ENCODE data around the gene NEDD9. TPM values are rescaled to one million over a fixed set of nuclear protein-coding genes. Genes with fewer than 3 reads are reported as not detected.

NEDD9 gene, protein sequence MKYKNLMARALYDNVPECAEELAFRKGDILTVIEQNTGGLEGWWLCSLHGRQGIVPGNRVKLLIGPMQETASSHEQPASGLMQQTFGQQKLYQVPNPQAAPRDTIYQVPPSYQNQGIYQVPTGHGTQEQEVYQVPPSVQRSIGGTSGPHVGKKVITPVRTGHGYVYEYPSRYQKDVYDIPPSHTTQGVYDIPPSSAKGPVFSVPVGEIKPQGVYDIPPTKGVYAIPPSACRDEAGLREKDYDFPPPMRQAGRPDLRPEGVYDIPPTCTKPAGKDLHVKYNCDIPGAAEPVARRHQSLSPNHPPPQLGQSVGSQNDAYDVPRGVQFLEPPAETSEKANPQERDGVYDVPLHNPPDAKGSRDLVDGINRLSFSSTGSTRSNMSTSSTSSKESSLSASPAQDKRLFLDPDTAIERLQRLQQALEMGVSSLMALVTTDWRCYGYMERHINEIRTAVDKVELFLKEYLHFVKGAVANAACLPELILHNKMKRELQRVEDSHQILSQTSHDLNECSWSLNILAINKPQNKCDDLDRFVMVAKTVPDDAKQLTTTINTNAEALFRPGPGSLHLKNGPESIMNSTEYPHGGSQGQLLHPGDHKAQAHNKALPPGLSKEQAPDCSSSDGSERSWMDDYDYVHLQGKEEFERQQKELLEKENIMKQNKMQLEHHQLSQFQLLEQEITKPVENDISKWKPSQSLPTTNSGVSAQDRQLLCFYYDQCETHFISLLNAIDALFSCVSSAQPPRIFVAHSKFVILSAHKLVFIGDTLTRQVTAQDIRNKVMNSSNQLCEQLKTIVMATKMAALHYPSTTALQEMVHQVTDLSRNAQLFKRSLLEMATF
- total RNA-seq = 10 to 100 TPM; 60.1 to 64.8 TPM

DNA sequence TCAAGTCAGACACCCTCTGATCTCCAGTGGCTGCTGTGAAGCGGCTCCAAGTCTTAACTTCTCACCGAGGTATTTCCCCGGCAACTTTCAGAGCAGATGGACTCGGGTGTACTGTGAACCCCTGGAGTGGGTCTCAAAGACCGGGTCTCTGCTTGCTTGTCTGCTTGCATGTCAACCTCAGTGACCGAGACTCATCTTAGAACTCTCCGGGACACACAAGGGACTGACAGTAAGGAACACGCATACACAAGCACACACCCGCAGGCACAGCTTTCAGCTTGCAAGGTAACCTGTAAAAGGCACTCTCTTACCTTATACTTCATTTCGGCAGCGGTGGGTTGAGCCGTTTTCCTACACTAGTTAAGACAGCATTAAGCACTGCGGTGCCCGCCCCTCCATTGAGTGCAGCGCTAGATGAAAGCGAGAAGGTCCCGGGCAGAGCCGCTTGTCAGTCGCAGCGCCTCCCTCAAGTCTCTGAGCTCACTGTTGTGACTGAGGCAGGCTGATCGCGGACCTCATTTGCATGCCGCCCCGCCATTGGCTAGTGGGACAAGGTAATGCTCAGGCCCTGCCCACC, at the start of gene NEDD9:
TSS of gene NEDD9 (minus strand) at position 476 of the 577 bp plus-strand sequence. CDS start at position 323, 153 bp downstream.
- Mint-ChIP-seq H3K27ac (peak within 1 kb of the TSS; percentile 99), H3K36me3 (ENCODE audit: low read depth) (peaks cover 35% of the 10 kb centered on the region), H3K9me3 (no peaks in the 10 kb centered on the region), H3K27me3 (no peaks in the 10 kb centered on the region), H3K4me1 (peaks cover 70% of the 10 kb centered on the region), H3K4me3 (peak within 1 kb of the TSS; percentile 86)
- CTCF ChIA-PET = interaction anchor here (0.9 to 2.9 kb wide), 11 partner anchors 9 to 264 kb away, joined by 3 to 18 read pairs (median 4); partner anchors contain the start of gene SMIM13
- DNase-seq = peak; percentile 97
- POLR2A ChIA-PET = interaction anchor here (0.6 to 7.8 kb wide), 34 partner anchors 10 to 263 kb away, joined by 3 to 138 read pairs (median 5); no protein-coding TSS in a partner anchor

DNA sequence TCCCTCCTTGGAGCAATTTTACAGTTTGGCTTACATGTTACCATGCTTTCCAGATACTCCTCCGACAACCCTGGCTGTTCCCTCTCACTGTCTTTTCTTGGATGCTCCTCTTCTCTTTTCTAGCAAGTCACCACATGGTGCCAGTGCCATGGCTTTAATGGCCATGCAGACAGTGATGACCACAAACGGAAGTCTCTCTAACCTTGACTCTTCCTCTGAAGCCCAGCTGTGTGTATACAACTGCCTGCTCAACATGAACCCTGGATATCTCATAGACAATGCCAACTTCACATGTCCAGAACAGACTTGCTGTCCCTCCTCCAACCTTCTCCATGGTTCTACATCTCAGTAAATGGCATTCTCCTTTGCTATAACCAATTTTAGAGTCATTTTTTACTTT, 49.8 kb upstream of the NEDD9 start:
- no peaks in the 10 kb centered on the region for H3K27me3 Mint-ChIP-seq

DNA sequence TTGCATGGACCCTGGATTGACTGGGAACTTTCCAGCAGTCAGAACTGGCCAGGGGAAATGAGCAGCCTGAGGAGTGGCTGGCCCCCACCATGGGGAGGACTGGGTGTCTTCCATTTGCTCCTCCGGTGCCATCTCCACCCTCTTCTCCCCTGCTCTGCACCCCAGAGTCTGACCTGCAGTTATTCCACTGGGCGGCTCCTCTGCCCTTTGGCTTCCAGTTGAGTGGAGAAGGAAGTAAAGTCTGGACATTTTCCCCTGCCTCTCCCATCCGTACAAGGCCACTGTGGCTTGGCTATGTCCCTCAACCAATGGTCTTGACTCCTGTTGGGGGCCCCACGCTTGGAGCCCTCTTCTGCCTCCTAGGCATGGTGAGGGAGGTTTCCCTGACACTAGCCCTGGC, 47.9 kb upstream of the NEDD9 start:
- POLR2A ChIA-PET = no interaction called here
- Mint-ChIP-seq H3K36me3 (ENCODE audit: low read depth) (peaks cover 28% of the 10 kb centered on the region), H3K4me3 (no peak overlapping the region), H3K27me3 (no peaks in the 10 kb centered on the region), H3K9me3 (no peaks in the 10 kb centered on the region), H3K27ac (no peak overlapping the region), H3K4me1 (peaks cover 43% of the 10 kb centered on the region)
- DNase-seq = no peak
- CTCF ChIA-PET = no interaction called here

More for the DNA sequence above, 49.8 kb upstream of the NEDD9 start:
- Mint-ChIP-seq H3K27ac (no peak overlapping the region), H3K4me1 (peaks cover 27% of the 10 kb centered on the region), H3K9me3 (peaks cover 3% of the 10 kb centered on the region), H3K4me3 (no peak overlapping the region), H3K36me3 (ENCODE audit: low read depth) (peaks cover 31% of the 10 kb centered on the region)
- ChIA-PET POLR2A (no interaction called here), CTCF (no interaction called here)
- no peak for DNase-seq

DNA sequence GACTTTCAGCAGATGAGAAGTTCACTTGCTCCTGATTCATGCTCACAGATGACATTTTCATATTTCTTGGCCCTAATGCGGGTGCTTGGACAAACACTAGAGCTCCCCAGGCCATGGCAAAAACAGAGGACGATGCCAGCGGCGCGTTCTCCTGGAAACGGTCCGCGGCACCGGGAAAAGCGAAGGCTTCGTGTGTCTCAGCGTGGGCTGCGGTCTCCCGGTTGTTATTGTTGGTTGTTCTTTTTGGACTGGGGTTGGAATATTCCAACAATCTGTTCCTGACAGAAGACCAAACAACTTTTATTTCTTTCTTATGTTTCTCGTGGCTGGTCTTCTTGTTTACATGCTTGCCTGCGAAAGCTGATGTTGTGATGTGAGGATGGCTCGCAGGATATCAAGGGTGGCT, 46.8 kb upstream of the NEDD9 start:
- no peak for DNase-seq
- Mint-ChIP-seq H3K4me3 (no peak overlapping the region), H3K27ac (no peak overlapping the region), H3K9me3 (no peaks in the 10 kb centered on the region), H3K4me1 (peaks cover 43% of the 10 kb centered on the region), H3K36me3 (ENCODE audit: low read depth) (peaks cover 33% of the 10 kb centered on the region), H3K27me3 (no peaks in the 10 kb centered on the region)
- ChIA-PET CTCF (interaction anchor here (1.0 to 1.4 kb wide), 2 partner anchors 39 to 134 kb away, joined by 3 to 5 read pairs; no protein-coding TSS in a partner anchor), POLR2A (interaction anchor here (2.0 to 2.4 kb wide), 2 partner anchors 21 to 48 kb away, joined by 8 to 13 read pairs; no protein-coding TSS in a partner anchor)

DNA sequence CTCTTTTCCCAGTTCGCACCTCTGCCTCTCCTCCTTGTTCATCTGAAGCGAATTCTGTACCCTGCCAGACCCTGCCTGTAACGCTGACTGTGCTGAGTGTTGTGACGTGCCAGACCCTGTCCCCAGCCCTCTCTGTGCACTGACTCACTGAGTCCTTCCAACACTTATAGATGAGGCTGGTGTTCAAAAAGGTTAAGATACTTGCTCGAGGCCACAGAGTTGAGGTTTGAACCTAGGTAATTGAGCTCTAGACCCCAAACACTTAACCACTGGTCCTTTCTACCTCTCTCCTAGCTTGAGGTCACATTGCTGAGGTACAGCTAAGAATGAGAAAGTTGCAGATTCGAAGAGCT, 45.7 kb upstream of the NEDD9 start:
- Mint-ChIP-seq H3K4me3 (peak overlapping the region; percentile 12), H3K27ac (peak overlapping the region; percentile 75), H3K9me3 (no peaks in the 10 kb centered on the region), H3K36me3 (ENCODE audit: low read depth) (peaks cover 44% of the 10 kb centered on the region), H3K4me1 (peaks cover 43% of the 10 kb centered on the region), H3K27me3 (no peaks in the 10 kb centered on the region)
- CTCF ChIA-PET = interaction anchor here (1.0 to 1.4 kb wide), 2 partner anchors 135 to 218 kb away, joined by 3 to 5 read pairs; no protein-coding TSS in a partner anchor
- DNase-seq = peak; percentile 32
- POLR2A ChIA-PET = interaction anchor here (1.0 to 3.0 kb wide), 10 partner anchors 9 to 136 kb away, joined by 3 to 17 read pairs (median 4); partner anchors contain the start of gene NEDD9

DNA sequence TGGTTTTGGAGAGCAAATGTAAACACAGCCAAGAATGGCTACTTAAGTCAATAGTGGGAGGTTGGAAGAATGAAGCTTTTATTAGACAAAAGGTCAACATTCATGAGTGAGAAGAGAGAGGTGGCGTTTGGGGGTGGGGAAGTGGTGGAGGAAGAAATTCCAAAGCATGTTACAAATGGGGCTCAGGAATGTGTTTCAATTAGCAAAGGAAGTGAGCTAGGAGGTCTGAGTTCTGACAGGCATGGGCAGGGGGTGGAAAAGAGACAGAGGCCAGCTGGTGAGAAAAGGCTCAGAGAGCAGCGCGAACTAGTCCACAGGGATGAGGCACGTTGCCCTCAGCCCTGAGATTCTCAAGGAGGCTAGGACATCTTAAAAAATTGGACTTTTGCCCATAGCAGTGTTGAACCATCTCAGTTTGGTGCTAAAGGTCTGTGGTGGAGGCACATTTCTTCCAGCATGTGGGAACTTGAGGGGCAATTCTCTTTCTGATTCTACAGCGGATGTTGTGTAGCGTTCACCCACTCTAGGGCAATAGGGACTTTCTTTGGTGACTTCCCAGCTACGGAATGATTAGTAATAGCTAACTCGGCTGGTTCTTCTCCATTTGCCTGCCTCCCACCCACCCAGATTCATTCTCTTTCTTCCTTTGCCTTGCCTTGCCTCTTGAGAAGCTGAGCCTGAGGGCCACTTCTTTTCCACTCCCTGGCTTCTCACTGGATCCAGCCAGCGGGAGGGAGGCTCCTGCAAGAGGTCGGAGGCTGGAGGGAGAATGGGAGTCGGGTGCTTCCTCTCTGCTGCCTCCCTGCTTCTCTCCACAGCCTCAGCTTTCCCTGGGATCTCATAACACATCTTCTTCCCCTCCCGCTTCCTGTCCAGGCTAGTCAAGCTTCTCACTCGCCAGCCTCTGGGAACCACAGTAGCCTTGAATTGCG, 45.1 kb upstream of the NEDD9 start:
- Mint-ChIP-seq H3K27me3 (no peaks in the 10 kb centered on the region), H3K9me3 (no peaks in the 10 kb centered on the region), H3K27ac (peak overlapping the region; percentile 75), H3K4me1 (peaks cover 43% of the 10 kb centered on the region), H3K4me3 (peak overlapping the region; percentile 12), H3K36me3 (ENCODE audit: low read depth) (peaks cover 48% of the 10 kb centered on the region)
- DNase-seq = no peak
- ChIA-PET CTCF (interaction anchor here (1.0 to 1.4 kb wide), 2 partner anchors 136 to 219 kb away, joined by 3 to 5 read pairs; no protein-coding TSS in a partner anchor), POLR2A (interaction anchor here (0.9 to 3.0 kb wide), 11 partner anchors 10 to 137 kb away, joined by 3 to 17 read pairs (median 4); partner anchors contain the start of gene NEDD9)

DNA sequence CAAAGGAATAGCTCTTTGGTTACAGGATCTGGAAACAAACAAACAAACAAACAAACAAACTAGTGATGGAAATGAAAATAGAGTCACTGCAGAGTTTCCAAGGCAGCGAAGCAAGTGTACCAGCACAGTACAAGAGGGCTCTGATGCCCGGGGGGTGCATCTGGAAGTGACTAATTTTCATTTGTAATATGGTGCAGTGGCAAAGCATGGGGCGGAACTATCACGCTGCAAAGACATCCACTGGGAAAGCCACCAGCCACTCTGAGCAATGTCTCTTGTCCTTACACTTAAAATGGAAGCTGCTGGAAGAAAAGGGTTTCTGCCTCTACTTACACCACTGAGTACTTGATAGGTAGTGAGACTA, 44.4 kb upstream of the NEDD9 start:
- H3K4me3 Mint-ChIP-seq = no peak overlapping the region
- CTCF ChIA-PET = no interaction called here

DNA sequence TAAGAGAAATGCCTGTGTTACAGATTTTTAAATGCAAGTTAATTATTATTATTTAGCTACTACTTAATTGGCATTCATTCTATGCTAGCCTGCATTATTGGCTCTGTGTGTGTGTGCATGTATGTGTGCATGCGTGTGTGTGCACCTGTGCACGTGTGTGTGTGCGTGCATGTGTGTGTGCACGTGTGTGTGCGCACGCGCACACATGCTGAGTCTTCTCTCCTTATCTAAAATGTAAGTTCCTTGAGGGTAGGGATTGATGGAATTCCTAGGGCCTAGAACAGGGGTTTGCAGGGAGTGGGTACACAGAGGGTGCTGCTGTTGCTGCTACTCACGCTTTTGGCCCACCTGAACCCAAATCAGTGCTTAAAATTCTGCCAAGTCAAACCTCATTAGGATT, 43.8 kb upstream of the NEDD9 start:
- H3K4me1 Mint-ChIP-seq = peaks cover 43% of the 10 kb centered on the region
- H3K27me3 Mint-ChIP-seq = no peaks in the 10 kb centered on the region
- H3K36me3 Mint-ChIP-seq (ENCODE audit: low read depth) = peaks cover 56% of the 10 kb centered on the region
- no peaks in the 10 kb centered on the region for H3K9me3 Mint-ChIP-seq
- CTCF ChIA-PET = interaction anchor here (1.1 kb wide), 1 partner anchor 220 kb away, joined by 7 read pairs; no protein-coding TSS in a partner anchor
- H3K27ac Mint-ChIP-seq = no peak overlapping the region
- DNase-seq = no peak
- H3K4me3 Mint-ChIP-seq = no peak overlapping the region
- POLR2A ChIA-PET = interaction anchor here (2.1 to 3.0 kb wide), 3 partner anchors 43 to 105 kb away, joined by 5 to 17 read pairs (median 13); partner anchors contain the start of gene NEDD9

More for the DNA sequence above, 44.4 kb upstream of the NEDD9 start:
- H3K36me3 Mint-ChIP-seq (ENCODE audit: low read depth) = peaks cover 55% of the 10 kb centered on the region
- H3K27ac Mint-ChIP-seq = peak overlapping the region; percentile 75
- no peaks in the 10 kb centered on the region for H3K9me3 Mint-ChIP-seq
- no peak for DNase-seq
- H3K4me1 Mint-ChIP-seq = peaks cover 43% of the 10 kb centered on the region
- no peaks in the 10 kb centered on the region for H3K27me3 Mint-ChIP-seq
- POLR2A ChIA-PET = interaction anchor here (0.9 to 3.0 kb wide), 7 partner anchors 16 to 104 kb away, joined by 3 to 17 read pairs (median 4); partner anchors contain the start of gene NEDD9

DNA sequence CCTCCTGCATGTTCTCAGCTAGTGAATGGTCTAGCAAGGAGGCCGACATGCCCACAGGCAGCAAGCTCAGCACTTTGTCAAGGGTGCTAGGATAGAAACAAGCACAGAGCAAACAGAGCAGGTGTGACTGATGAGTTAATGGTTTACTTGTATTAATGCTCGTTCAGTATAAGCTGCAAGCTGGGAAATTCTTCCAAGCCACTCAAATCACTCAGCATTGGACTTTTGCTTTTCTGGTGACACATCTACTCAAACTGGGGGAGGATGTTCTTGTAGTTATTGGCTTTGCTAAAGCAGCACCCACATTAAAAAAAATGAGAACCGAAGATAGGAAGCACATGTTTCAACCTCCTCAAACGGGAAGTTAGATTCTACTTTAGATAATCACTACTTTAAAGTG, 43.1 kb upstream of the NEDD9 start:
- Mint-ChIP-seq H3K9me3 (no peaks in the 10 kb centered on the region), H3K27ac (peak overlapping the region; percentile 50), H3K36me3 (ENCODE audit: low read depth) (peaks cover 55% of the 10 kb centered on the region), H3K27me3 (no peaks in the 10 kb centered on the region), H3K4me3 (no peak overlapping the region), H3K4me1 (peaks cover 43% of the 10 kb centered on the region)
- POLR2A ChIA-PET = interaction anchor here (1.0 to 3.0 kb wide), 6 partner anchors 16 to 46 kb away, joined by 3 to 17 read pairs (median 5); partner anchors contain the start of gene NEDD9
- no peak for DNase-seq
- CTCF ChIA-PET = interaction anchor here (0.6 to 1.1 kb wide), 2 partner anchors 66 to 221 kb away, joined by 3 to 7 read pairs; no protein-coding TSS in a partner anchor

DNA sequence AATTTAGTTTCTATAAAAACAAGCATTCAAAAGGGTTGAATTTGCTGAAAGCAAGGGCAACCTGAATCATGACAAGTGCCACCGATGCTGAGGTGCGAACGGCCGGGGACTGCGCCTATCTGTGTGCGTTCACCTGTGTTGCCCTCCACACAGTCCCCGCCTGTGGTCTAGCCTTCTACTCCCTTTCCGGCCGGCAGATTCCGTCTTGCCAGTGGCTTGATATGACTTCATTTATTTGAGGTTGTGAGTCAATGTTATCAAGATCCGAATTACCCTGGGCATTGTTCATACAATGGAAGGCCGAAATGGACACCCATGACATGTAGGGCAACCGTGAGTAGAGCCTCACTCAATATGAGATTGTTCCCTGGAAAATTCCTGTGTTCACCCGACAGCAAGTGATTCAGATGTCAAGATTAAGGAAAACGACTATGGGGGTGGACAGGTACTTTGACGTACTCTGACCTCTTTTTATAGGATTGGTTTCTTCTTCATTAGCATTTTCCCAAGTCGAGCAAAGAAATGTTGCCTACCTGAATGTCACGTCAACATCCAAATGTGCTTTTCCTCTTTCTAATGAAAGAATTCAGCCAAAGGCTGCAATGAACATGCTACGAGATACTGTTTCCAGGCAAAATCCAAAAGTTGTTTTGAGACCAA, 41.1 kb upstream of the NEDD9 start:
- H3K4me3 Mint-ChIP-seq = no peak overlapping the region
- peaks cover 36% of the 10 kb centered on the region for H3K4me1 Mint-ChIP-seq
- no peak overlapping the region for H3K27ac Mint-ChIP-seq
- no peaks in the 10 kb centered on the region for H3K9me3 Mint-ChIP-seq
- POLR2A ChIA-PET = no interaction called here
- H3K36me3 Mint-ChIP-seq (ENCODE audit: low read depth) = peaks cover 48% of the 10 kb centered on the region
- CTCF ChIA-PET = no interaction called here
- DNase-seq = no peak
- H3K27me3 Mint-ChIP-seq = no peaks in the 10 kb centered on the region

DNA sequence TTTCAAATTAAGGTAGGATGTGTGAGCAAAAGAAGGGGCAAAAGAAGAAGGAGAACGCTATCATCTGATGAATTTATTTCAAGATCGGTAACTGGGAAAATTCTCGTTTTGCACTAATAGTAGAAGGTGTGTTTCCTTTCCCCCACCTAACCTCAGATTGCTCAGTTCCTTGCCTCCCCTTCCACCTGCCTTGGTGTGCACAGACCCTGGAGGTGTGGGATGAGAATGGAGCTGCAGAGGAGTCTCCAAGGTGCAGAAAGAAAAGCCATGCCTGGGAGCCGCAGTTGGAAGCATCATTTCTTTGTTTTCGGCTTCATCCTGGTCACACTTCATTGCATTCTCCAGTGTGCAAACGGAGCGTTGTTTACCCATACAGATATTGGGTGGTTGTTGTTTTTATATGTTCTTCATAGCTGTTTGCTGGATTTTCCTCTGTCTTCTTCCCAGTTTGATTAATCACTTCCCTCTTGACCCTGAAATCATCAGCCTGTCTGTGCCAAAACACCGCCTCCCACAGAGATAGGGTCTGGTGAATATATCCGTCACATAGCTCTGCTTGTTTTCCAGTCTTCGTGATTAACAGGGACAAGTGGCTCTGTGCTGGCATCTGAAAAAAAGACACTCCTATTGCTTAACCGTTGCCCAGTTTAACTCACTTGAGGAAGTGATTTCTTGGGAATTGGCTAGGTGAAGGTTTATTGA, 40.2 kb upstream of the NEDD9 start:
- no peaks in the 10 kb centered on the region for H3K27me3 Mint-ChIP-seq
- no peak for DNase-seq
- peaks cover 43% of the 10 kb centered on the region for H3K36me3 Mint-ChIP-seq (ENCODE audit: low read depth)
- ChIA-PET POLR2A (no interaction called here), CTCF (interaction anchor here (1.5 kb wide), 1 partner anchor 25 kb away, joined by 3 read pairs; no protein-coding TSS in a partner anchor)
- H3K4me3 Mint-ChIP-seq = no peak overlapping the region
- no peak overlapping the region for H3K27ac Mint-ChIP-seq
- peaks cover 27% of the 10 kb centered on the region for H3K4me1 Mint-ChIP-seq
- no peaks in the 10 kb centered on the region for H3K9me3 Mint-ChIP-seq
